GM13976 (cell line): Measurements from ENCODE around the gene PSD.

Experiments
- DNase-seq: peaks from one replicate; pipeline ENCODE4 v3.0.0; 2012; ENCODE audit warnings: low spot score
- CTCF ChIP-seq: IDR thresholded peaks from 2 replicates; pipeline ENCODE4 v1.5.1; 2012; ENCODE audit warnings: borderline replicate concordance, mild to moderate bottlenecking; ENCODE audit not compliant: insufficient read depth; ENCODE audit errors: extremely low read depth, missing control alignments, control extremely low read depth
- in situ Hi-C: fragments of 300-500 bp; cut with MboI; formaldehyde crosslinking; loops from one replicate; pipeline ENCODE4 v1.12.0; 2022; ENCODE audit warnings: low sequenced_read_pairs, mixed read lengths, inconsistent platforms; ENCODE audit not compliant: unreplicated experiment

PSD gene

GRCh38 chr10:102409604-102410428, 8.8 kb downstream of the PSD start:
- in situ Hi-C loops = no loop called here
- TF ChIP-seq CTCF = no peak
- DNase-seq = no peak

GRCh38 chr10:102408728-102409603, 9.6 kb downstream of the PSD start:
- DNase-seq = peak; percentile 82
- in situ Hi-C loops = no loop called here

GRCh38 chr10:102408131-102408727, 10.4 kb downstream of the PSD start:
- in situ Hi-C loops = no loop called here
- no peak for DNase-seq
- TF ChIP-seq CTCF = no peak

More at GRCh38 chr10:102408728-102409603, 9.6 kb downstream of the PSD start:
- TF ChIP-seq CTCF = no peak

- DNase-seq = no peak
- TF ChIP-seq CTCF = no peak
- in situ Hi-C loops = no loop called here
Measured at GRCh38 chr10:102407425-102408130, 11.0 kb downstream of the PSD start.

GRCh38 chr10:102406815-102407214, 11.8 kb downstream of the PSD start:
- DNase-seq = no peak
- in situ Hi-C loops = no loop called here
- TF ChIP-seq CTCF = no peak

GRCh38 chr10:102405632-102406031, 13.0 kb downstream of the PSD start:
- in situ Hi-C loops = no loop called here
- no peak for DNase-seq
- no peak for TF ChIP-seq CTCF
